GM21360 (cell line): ENCODE measurements around the gene SNTG2.
A peak's percentile ranks its signal among the peaks of the same experiment; 100 is the strongest.

Experiments
- ATAC-seq: cut with Tn5 transposase; IDR thresholded peaks from one replicate; pipeline ENCODE4 v1.9.1; 2021; ENCODE audit warnings: mild to moderate bottlenecking, moderate library complexity; ENCODE audit not compliant: unreplicated experiment

SNTG2 gene

GRCh38 chr2:987789-988188 lies 37.1 kb downstream of the SNTG2 start:
- no peak for ATAC-seq

GRCh38 chr2:989781-990467 lies 39.3 kb downstream of the SNTG2 start:
- ATAC-seq = no peak

- ATAC-seq = no peak
Measured at GRCh38 chr2:990970-991369, 40.3 kb downstream of the SNTG2 start.

- ATAC-seq = no peak
Measured at GRCh38 chr2:1002350-1002749, 51.7 kb downstream of the SNTG2 start.

GRCh38 chr2:1004398-1004797 lies 53.7 kb downstream of the SNTG2 start:
- no peak for ATAC-seq

- ATAC-seq = no peak
Measured at GRCh38 chr2:1010415-1010930, 59.8 kb downstream of the SNTG2 start.

- ATAC-seq = no peak
Measured at GRCh38 chr2:1011006-1011405, 60.4 kb downstream of the SNTG2 start.

GRCh38 chr2:1011985-1012384 lies 61.3 kb downstream of the SNTG2 start:
- ATAC-seq = no peak

- ATAC-seq = no peak
Measured at GRCh38 chr2:1014802-1015201, 64.2 kb downstream of the SNTG2 start.

GRCh38 chr2:1016500-1016899 lies 65.9 kb downstream of the SNTG2 start:
- no peak for ATAC-seq

GRCh38 chr2:1017827-1018226 lies 67.2 kb downstream of the SNTG2 start:
- no peak for ATAC-seq

GRCh38 chr2:1020206-1020605 lies 69.6 kb downstream of the SNTG2 start:
- ATAC-seq = no peak

GRCh38 chr2:1022178-1022577 lies 71.5 kb downstream of the SNTG2 start:
- no peak for ATAC-seq

GRCh38 chr2:1024981-1025380 lies 74.3 kb downstream of the SNTG2 start:
- no peak for ATAC-seq

- no peak for ATAC-seq
Measured at GRCh38 chr2:1026141-1026540, 75.5 kb downstream of the SNTG2 start.

- ATAC-seq = no peak
Measured at GRCh38 chr2:1028831-1029230, 78.2 kb downstream of the SNTG2 start.

GRCh38 chr2:1032030-1032429 lies 81.4 kb downstream of the SNTG2 start:
- no peak for ATAC-seq

- ATAC-seq = no peak
Measured at GRCh38 chr2:1033069-1033468, 82.4 kb downstream of the SNTG2 start.

- ATAC-seq = no peak
Measured at GRCh38 chr2:1037066-1037465, 86.4 kb downstream of the SNTG2 start.

- ATAC-seq = no peak
Measured at GRCh38 chr2:1039549-1039948, 88.9 kb downstream of the SNTG2 start.

GRCh38 chr2:1041012-1041805 lies 90.6 kb downstream of the SNTG2 start:
- ATAC-seq = no peak

GRCh38 chr2:1045109-1045508 lies 94.5 kb downstream of the SNTG2 start:
- peak; percentile 90 for ATAC-seq
